WTC11 (cell line): ENCODE results near the gene SGIP1. TPM values are rescaled to one million over a fixed set of nuclear protein-coding genes. Genes with fewer than 3 reads are reported as not detected.

Experiments
- ATAC-seq: fragments of 200-7000 bp; cut with Tn5 transposase; 2 replicates; pipeline ENCODE4 v1.10.0; 2021; ENCODE audit warnings: mild to moderate bottlenecking, moderate library complexity
- CTCF ChIA-PET: fragments of 300-600 bp; sonication (Branson Sonifier 250); formaldehyde crosslinking; loops from one replicate; lab custom pipeline; 2021; ENCODE audit warnings: antibody characterized with exemption; lab: Charles Lee
- POLR2A ChIA-PET: fragments of 350-600 bp; sonication (Branson Sonifier 250); formaldehyde crosslinking; loops from one replicate; lab custom pipeline; 2021; ENCODE audit warnings: antibody characterized with exemption; lab: Charles Lee
- DNase-seq: peaks from one replicate; pipeline ENCODE4 v3.0.0; 2021; ENCODE audit warnings: low spot score
- H3K27ac Mint-ChIP-seq: 2 replicates; pipeline ENCODE4 v1.8.0; 2021; ENCODE audit warnings: mixed read lengths
- H3K27me3 Mint-ChIP-seq: 2 replicates; pipeline ENCODE4 v1.8.0; 2021; ENCODE audit warnings: low read depth, mild to moderate bottlenecking, moderate library complexity, mixed read lengths
- H3K36me3 Mint-ChIP-seq: 2 replicates; pipeline ENCODE4 v1.8.0; 2021; ENCODE audit warnings: mixed read lengths
- H3K4me1 Mint-ChIP-seq: 2 replicates; pipeline ENCODE4 v1.8.0; 2022; ENCODE audit warnings: mixed read lengths
- H3K4me3 Mint-ChIP-seq: 2 replicates; pipeline ENCODE4 v1.8.0; 2021; ENCODE audit warnings: mild to moderate bottlenecking, moderate library complexity, mixed read lengths
- H3K9me3 Mint-ChIP-seq: 2 replicates; pipeline ENCODE4 v1.8.0; 2021; ENCODE audit warnings: mixed read lengths
- ATF1 ChIP-seq: sonication (generic); formaldehyde crosslinking; IDR thresholded peaks from 2 replicates; pipeline ENCODE4 v1.8.1; 2023; ENCODE audit warnings: mild to moderate bottlenecking, moderate library complexity, missing genetic modification reagents
- FOXP1 ChIP-seq: sonication (generic); formaldehyde crosslinking; IDR thresholded peaks from 2 replicates; pipeline ENCODE4 v1.8.0; 2022; ENCODE audit warnings: missing genetic modification reagents, mild to moderate bottlenecking, moderate library complexity, borderline replicate concordance
- GTF2I ChIP-seq: fragments of 250-450 bp; sonication (Bioruptor Pico); conservative IDR thresholded peaks from 2 replicates; pipeline ENCODE4 v1.4.0; 2021; ENCODE audit warnings: mild to moderate bottlenecking
- JAZF1 ChIP-seq: fragments of 250-450 bp; sonication (Bioruptor Pico); IDR thresholded peaks from 2 replicates; pipeline ENCODE4 v1.9.0; 2021; ENCODE audit warnings: moderate library complexity, mild to moderate bottlenecking, inconsistent platforms
- MYBL2 ChIP-seq: sonication (generic); formaldehyde crosslinking; IDR thresholded peaks from 2 replicates; pipeline ENCODE4 v1.8.1; 2023; ENCODE audit warnings: mild to moderate bottlenecking, moderate library complexity, missing genetic modification reagents
- SMAD3 ChIP-seq: sonication (generic); formaldehyde crosslinking; IDR thresholded peaks from 2 replicates; pipeline ENCODE4 v1.8.0; 2022; ENCODE audit warnings: missing genetic modification reagents, mild to moderate bottlenecking, borderline replicate concordance
- TCF7 ChIP-seq: sonication (generic); formaldehyde crosslinking; IDR thresholded peaks from 2 replicates; pipeline ENCODE4 v1.8.0; 2022; ENCODE audit warnings: mild to moderate bottlenecking, low read depth, missing genetic modification reagents, moderate library complexity
- TEAD1 ChIP-seq: sonication (generic); formaldehyde crosslinking; IDR thresholded peaks from 2 replicates; pipeline ENCODE4 v1.8.0; 2022; ENCODE audit warnings: mild to moderate bottlenecking, missing genetic modification reagents
- ZNF138 ChIP-seq: sonication (generic); formaldehyde crosslinking; conservative IDR thresholded peaks from 2 replicates; pipeline ENCODE4 v1.8.1; 2022; ENCODE audit warnings: mild to moderate bottlenecking, moderate library complexity, missing genetic modification reagents
- ZNF232 ChIP-seq: sonication (generic); formaldehyde crosslinking; IDR thresholded peaks from 2 replicates; pipeline ENCODE4 v1.8.0; 2022; ENCODE audit warnings: mild to moderate bottlenecking, missing genetic modification reagents
- ZNF263 ChIP-seq: sonication (generic); formaldehyde crosslinking; IDR thresholded peaks from 2 replicates; pipeline ENCODE4 v1.8.1; 2022; ENCODE audit warnings: low read depth, mild to moderate bottlenecking, moderate library complexity, missing genetic modification reagents
- total RNA-seq: library from RNA; stranded (reverse); gene quantifications from 3 replicates; pipeline ENCODE4 v1.2.3, GENCODE V29; 2021
- TF ChIP-seq, protein P1 (sequence below): sonication (generic); formaldehyde crosslinking; IDR thresholded peaks from 2 replicates; pipeline ENCODE4 v1.8.1; 2022; ENCODE audit warnings: low read depth, missing genetic modification reagents, borderline replicate concordance
- TF ChIP-seq, protein P2 (sequence below): sonication (generic); formaldehyde crosslinking; IDR thresholded peaks from 2 replicates; pipeline ENCODE4 v1.8.0; 2023; ENCODE audit warnings: missing genetic modification reagents, mild to moderate bottlenecking, borderline replicate concordance
- TF ChIP-seq, protein P3 (sequence below): sonication (generic); formaldehyde crosslinking; IDR thresholded peaks from 2 replicates; pipeline ENCODE4 v1.8.1; 2022; ENCODE audit warnings: mild to moderate bottlenecking, moderate library complexity, missing genetic modification reagents
- TF ChIP-seq, protein P4 (sequence below): fragments of 250-450 bp; sonication (Bioruptor Pico); IDR thresholded peaks from 2 replicates; pipeline ENCODE4 v1.9.0; 2021; ENCODE audit warnings: mild to moderate bottlenecking
- TF ChIP-seq, protein P5 (sequence below): sonication (generic); formaldehyde crosslinking; conservative IDR thresholded peaks from 2 replicates; pipeline ENCODE4 v1.8.1; 2023; ENCODE audit warnings: mild to moderate bottlenecking, low read depth, missing genetic modification reagents, moderate library complexity
- TF ChIP-seq, protein P6 (sequence below): sonication (generic); formaldehyde crosslinking; IDR thresholded peaks from 2 replicates; pipeline ENCODE4 v1.8.1; 2022; ENCODE audit warnings: low read depth, mild to moderate bottlenecking, moderate library complexity, missing genetic modification reagents, borderline replicate concordance
- TF ChIP-seq, protein P7 (sequence below): sonication (generic); formaldehyde crosslinking; IDR thresholded peaks from 2 replicates; pipeline ENCODE4 v1.8.0; 2023; ENCODE audit warnings: missing genetic modification reagents
- TF ChIP-seq, protein P8 (sequence below): sonication (generic); formaldehyde crosslinking; IDR thresholded peaks from 2 replicates; pipeline ENCODE4 v1.8.1; 2022; ENCODE audit warnings: missing genetic modification reagents, borderline replicate concordance
- TF ChIP-seq, protein P9 (sequence below): fragments of 250-450 bp; sonication (Bioruptor Pico); IDR thresholded peaks from 2 replicates; pipeline ENCODE4 v1.9.0; 2021; ENCODE audit warnings: moderate library complexity, mild to moderate bottlenecking, inconsistent platforms, borderline replicate concordance
- TF ChIP-seq, protein P10 (sequence below): sonication (generic); formaldehyde crosslinking; IDR thresholded peaks from 2 replicates; pipeline ENCODE4 v1.8.0; 2022; ENCODE audit warnings: mild to moderate bottlenecking, missing genetic modification reagents

Gene SGIP1
- total RNA-seq, 1 experiment from 2014 or later, result 3.9 TPM

DNA sequence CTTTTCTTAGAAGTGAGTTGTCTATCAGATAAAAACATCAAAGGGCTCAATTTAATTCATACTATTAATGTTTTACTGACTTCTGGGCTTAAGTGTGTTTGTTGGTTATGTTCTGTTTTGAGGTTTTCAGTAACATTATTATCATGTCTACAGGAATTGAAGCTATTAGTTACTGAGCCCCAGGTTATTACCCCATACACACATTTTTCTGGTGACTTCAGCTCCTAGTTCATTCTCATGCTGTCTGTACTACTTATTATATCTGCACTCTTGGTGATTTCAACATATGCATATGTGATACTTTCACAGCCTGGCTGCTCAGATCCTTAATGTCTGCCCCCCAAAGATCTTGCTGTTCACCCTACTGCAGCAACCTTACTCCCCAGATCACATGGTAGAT lies 27.0 kb upstream of the SGIP1 start (continued):
- TF ChIP-seq FOXP1 (CRISPR knock-in tag), result no peak
- no peak for TF ChIP-seq ZNF232 (CRISPR knock-in tag)
- TF ChIP-seq SMAD3, result no peak
- TF ChIP-seq, protein P1, sequence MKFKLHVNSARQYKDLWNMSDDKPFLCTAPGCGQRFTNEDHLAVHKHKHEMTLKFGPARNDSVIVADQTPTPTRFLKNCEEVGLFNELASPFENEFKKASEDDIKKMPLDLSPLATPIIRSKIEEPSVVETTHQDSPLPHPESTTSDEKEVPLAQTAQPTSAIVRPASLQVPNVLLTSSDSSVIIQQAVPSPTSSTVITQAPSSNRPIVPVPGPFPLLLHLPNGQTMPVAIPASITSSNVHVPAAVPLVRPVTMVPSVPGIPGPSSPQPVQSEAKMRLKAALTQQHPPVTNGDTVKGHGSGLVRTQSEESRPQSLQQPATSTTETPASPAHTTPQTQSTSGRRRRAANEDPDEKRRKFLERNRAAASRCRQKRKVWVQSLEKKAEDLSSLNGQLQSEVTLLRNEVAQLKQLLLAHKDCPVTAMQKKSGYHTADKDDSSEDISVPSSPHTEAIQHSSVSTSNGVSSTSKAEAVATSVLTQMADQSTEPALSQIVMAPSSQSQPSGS (CRISPR knock-in tag), result no peak
- TF ChIP-seq, protein P2, sequence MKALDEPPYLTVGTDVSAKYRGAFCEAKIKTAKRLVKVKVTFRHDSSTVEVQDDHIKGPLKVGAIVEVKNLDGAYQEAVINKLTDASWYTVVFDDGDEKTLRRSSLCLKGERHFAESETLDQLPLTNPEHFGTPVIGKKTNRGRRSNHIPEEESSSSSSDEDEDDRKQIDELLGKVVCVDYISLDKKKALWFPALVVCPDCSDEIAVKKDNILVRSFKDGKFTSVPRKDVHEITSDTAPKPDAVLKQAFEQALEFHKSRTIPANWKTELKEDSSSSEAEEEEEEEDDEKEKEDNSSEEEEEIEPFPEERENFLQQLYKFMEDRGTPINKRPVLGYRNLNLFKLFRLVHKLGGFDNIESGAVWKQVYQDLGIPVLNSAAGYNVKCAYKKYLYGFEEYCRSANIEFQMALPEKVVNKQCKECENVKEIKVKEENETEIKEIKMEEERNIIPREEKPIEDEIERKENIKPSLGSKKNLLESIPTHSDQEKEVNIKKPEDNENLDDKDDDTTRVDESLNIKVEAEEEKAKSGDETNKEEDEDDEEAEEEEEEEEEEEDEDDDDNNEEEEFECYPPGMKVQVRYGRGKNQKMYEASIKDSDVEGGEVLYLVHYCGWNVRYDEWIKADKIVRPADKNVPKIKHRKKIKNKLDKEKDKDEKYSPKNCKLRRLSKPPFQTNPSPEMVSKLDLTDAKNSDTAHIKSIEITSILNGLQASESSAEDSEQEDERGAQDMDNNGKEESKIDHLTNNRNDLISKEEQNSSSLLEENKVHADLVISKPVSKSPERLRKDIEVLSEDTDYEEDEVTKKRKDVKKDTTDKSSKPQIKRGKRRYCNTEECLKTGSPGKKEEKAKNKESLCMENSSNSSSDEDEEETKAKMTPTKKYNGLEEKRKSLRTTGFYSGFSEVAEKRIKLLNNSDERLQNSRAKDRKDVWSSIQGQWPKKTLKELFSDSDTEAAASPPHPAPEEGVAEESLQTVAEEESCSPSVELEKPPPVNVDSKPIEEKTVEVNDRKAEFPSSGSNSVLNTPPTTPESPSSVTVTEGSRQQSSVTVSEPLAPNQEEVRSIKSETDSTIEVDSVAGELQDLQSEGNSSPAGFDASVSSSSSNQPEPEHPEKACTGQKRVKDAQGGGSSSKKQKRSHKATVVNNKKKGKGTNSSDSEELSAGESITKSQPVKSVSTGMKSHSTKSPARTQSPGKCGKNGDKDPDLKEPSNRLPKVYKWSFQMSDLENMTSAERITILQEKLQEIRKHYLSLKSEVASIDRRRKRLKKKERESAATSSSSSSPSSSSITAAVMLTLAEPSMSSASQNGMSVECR, result no peak
- TF ChIP-seq, protein P3, sequence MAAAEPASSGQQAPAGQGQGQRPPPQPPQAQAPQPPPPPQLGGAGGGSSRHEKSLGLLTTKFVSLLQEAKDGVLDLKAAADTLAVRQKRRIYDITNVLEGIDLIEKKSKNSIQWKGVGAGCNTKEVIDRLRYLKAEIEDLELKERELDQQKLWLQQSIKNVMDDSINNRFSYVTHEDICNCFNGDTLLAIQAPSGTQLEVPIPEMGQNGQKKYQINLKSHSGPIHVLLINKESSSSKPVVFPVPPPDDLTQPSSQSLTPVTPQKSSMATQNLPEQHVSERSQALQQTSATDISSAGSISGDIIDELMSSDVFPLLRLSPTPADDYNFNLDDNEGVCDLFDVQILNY (CRISPR knock-in tag), result no peak
- TF ChIP-seq, protein P4, sequence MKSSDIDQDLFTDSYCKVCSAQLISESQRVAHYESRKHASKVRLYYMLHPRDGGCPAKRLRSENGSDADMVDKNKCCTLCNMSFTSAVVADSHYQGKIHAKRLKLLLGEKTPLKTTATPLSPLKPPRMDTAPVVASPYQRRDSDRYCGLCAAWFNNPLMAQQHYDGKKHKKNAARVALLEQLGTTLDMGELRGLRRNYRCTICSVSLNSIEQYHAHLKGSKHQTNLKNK, result no peak
- TF ChIP-seq, protein P5, sequence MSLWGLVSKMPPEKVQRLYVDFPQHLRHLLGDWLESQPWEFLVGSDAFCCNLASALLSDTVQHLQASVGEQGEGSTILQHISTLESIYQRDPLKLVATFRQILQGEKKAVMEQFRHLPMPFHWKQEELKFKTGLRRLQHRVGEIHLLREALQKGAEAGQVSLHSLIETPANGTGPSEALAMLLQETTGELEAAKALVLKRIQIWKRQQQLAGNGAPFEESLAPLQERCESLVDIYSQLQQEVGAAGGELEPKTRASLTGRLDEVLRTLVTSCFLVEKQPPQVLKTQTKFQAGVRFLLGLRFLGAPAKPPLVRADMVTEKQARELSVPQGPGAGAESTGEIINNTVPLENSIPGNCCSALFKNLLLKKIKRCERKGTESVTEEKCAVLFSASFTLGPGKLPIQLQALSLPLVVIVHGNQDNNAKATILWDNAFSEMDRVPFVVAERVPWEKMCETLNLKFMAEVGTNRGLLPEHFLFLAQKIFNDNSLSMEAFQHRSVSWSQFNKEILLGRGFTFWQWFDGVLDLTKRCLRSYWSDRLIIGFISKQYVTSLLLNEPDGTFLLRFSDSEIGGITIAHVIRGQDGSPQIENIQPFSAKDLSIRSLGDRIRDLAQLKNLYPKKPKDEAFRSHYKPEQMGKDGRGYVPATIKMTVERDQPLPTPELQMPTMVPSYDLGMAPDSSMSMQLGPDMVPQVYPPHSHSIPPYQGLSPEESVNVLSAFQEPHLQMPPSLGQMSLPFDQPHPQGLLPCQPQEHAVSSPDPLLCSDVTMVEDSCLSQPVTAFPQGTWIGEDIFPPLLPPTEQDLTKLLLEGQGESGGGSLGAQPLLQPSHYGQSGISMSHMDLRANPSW, result no peak
- TF ChIP-seq, protein P6, sequence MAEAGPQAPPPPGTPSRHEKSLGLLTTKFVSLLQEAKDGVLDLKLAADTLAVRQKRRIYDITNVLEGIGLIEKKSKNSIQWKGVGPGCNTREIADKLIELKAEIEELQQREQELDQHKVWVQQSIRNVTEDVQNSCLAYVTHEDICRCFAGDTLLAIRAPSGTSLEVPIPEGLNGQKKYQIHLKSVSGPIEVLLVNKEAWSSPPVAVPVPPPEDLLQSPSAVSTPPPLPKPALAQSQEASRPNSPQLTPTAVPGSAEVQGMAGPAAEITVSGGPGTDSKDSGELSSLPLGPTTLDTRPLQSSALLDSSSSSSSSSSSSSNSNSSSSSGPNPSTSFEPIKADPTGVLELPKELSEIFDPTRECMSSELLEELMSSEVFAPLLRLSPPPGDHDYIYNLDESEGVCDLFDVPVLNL (CRISPR knock-in tag), result no peak
- TF ChIP-seq, protein P7, sequence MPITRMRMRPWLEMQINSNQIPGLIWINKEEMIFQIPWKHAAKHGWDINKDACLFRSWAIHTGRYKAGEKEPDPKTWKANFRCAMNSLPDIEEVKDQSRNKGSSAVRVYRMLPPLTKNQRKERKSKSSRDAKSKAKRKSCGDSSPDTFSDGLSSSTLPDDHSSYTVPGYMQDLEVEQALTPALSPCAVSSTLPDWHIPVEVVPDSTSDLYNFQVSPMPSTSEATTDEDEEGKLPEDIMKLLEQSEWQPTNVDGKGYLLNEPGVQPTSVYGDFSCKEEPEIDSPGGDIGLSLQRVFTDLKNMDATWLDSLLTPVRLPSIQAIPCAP (CRISPR knock-in tag), result no peak

DNA sequence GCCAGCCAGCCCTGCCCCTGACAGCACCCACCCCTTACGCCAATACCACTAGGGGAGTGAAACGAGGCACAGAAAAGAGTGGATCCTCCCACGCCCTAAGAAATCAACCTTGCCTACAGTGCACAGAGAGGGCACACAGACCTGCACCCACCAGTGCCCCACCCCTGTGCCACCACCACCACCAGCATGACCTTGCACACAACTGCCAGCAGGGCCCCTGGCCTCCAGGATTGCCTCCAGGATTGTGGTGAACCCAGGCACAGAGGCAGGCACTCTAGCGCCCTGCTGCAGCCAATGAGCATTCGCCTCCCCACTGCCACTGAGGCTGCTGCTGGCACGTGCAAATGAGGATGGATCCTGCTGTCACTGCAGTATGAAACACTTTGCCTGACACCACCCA lies 23.5 kb upstream of the SGIP1 start:
- H3K27ac Mint-ChIP-seq, result no peak overlapping the region
- no peaks in the 10 kb centered on the region for H3K27me3 Mint-ChIP-seq
- ATAC-seq, result no peak
- DNase-seq, result no peak
- no peak overlapping the region for H3K4me3 Mint-ChIP-seq
- H3K4me1 Mint-ChIP-seq, result peaks cover 11% of the 10 kb centered on the region
- H3K9me3 Mint-ChIP-seq, result 0 out of 2 replicates have a peak, but pooled peaks cover 3% of the 10 kb centered on the region
- ChIA-PET CTCF (no interaction called here), POLR2A (no interaction called here)
- H3K36me3 Mint-ChIP-seq, result no peaks in the 10 kb centered on the region
- no peak for TF ChIP-seq TEAD1 (CRISPR knock-in tag)
- TF ChIP-seq, protein P7 (CRISPR knock-in tag), result no peak
- no peak for TF ChIP-seq ZNF138 (CRISPR knock-in tag)
- TF ChIP-seq, protein P8, sequence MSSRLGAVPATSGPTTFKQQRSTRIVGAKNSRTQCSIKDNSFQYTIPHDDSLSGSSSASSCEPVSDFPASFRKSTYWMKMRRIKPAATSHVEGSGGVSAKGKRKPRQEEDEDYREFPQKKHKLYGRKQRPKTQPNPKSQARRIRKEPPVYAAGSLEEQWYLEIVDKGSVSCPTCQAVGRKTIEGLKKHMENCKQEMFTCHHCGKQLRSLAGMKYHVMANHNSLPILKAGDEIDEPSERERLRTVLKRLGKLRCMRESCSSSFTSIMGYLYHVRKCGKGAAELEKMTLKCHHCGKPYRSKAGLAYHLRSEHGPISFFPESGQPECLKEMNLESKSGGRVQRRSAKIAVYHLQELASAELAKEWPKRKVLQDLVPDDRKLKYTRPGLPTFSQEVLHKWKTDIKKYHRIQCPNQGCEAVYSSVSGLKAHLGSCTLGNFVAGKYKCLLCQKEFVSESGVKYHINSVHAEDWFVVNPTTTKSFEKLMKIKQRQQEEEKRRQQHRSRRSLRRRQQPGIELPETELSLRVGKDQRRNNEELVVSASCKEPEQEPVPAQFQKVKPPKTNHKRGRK (CRISPR knock-in tag), result no peak
- TF ChIP-seq TCF7 (CRISPR knock-in tag), result no peak
- TF ChIP-seq MYBL2, result no peak
- TF ChIP-seq ZNF263 (CRISPR knock-in tag), result no peak
- TF ChIP-seq, protein P9, sequence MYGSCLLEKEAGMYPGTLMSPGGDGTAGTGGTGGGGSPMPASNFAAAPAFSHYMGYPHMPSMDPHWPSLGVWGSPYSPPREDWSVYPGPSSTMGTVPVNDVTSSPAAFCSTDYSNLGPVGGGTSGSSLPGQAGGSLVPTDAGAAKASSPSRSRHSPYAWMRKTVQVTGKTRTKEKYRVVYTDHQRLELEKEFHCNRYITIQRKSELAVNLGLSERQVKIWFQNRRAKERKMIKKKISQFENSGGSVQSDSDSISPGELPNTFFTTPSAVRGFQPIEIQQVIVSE, result no peak
- no peak for TF ChIP-seq ATF1
- no peak for TF ChIP-seq GTF2I
- TF ChIP-seq, protein P10, sequence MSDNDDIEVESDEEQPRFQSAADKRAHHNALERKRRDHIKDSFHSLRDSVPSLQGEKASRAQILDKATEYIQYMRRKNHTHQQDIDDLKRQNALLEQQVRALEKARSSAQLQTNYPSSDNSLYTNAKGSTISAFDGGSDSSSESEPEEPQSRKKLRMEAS (CRISPR knock-in tag), result no peak
- no peak for TF ChIP-seq JAZF1
